HEK293 (cell line): ENCODE measurements around the gene TPSD1.

Experiments used
- HOXD13 ChIP-seq: sonication (generic); formaldehyde crosslinking; IDR thresholded peaks from 2 replicates; pipeline ENCODE4 v1.8.0; 2022; ENCODE audit warnings: missing genetic modification reagents, borderline replicate concordance
- ZNF19 ChIP-seq: fragments of 450-650 bp; formaldehyde crosslinking; IDR thresholded peaks from 2 replicates; pipeline ENCODE4; 2016; ENCODE audit warnings: missing biosample characterization, missing genetic modification characterization, low read depth
- TF ChIP-seq, protein P1 (sequence below): fragments of 450-650 bp; formaldehyde crosslinking; IDR thresholded peaks from 2 replicates; pipeline ENCODE4 v1.5.1; 2016; ENCODE audit warnings: missing biosample characterization, missing genetic modification characterization
- TF ChIP-seq, protein P2 (sequence below): fragments of 450-650 bp; formaldehyde crosslinking; IDR thresholded peaks from 2 replicates; pipeline ENCODE4 v1.5.1; 2017; ENCODE audit warnings: missing biosample characterization, missing genetic modification characterization
- TF ChIP-seq, protein P3 (sequence below): sonication (generic); formaldehyde crosslinking; IDR thresholded peaks from 2 replicates; pipeline ENCODE4 v1.8.1; 2022; ENCODE audit warnings: mild to moderate bottlenecking, moderate library complexity, missing genetic modification reagents

DNA sequence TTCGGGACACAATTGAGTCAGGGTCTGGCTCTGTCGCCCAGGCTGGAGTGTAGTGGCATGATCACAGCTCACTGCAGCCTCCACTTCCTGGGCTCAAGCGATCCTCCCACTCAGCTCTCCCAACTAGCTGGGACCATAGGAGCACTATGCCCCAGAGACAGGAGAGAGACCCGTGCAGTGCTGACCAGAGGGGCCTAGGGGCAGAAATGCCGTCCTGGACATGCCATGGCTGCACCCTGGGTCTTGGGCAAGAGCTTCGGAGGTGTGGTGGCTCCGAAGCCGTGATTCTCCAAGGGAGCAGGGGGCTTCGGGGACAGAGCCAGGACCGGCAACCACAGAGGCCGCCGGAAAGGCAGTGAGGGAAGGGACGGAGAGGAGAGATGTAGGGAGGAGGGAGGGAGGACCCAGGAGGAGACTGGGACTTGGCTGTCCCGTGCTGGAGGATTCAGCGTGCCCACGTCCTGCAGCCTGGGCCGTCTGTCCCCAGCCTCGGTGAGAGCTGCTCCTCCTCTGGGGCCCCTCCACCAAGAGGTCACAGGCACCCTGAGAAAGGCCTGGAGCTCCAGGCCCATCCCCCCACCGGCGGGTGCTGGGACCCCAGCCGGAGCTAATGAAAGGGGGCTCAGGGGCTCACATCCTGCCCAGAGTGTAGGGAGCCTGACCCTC is 21.9 kb downstream of the TPSD1 start:
- TF ChIP-seq, protein P1, sequence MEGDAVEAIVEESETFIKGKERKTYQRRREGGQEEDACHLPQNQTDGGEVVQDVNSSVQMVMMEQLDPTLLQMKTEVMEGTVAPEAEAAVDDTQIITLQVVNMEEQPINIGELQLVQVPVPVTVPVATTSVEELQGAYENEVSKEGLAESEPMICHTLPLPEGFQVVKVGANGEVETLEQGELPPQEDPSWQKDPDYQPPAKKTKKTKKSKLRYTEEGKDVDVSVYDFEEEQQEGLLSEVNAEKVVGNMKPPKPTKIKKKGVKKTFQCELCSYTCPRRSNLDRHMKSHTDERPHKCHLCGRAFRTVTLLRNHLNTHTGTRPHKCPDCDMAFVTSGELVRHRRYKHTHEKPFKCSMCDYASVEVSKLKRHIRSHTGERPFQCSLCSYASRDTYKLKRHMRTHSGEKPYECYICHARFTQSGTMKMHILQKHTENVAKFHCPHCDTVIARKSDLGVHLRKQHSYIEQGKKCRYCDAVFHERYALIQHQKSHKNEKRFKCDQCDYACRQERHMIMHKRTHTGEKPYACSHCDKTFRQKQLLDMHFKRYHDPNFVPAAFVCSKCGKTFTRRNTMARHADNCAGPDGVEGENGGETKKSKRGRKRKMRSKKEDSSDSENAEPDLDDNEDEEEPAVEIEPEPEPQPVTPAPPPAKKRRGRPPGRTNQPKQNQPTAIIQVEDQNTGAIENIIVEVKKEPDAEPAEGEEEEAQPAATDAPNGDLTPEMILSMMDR (tag by site-specific recombination), result no peak
- TF ChIP-seq ZNF19 (tag by site-specific recombination) (no peak), HOXD13 (CRISPR knock-in tag) (no peak)
- TF ChIP-seq, protein P2, sequence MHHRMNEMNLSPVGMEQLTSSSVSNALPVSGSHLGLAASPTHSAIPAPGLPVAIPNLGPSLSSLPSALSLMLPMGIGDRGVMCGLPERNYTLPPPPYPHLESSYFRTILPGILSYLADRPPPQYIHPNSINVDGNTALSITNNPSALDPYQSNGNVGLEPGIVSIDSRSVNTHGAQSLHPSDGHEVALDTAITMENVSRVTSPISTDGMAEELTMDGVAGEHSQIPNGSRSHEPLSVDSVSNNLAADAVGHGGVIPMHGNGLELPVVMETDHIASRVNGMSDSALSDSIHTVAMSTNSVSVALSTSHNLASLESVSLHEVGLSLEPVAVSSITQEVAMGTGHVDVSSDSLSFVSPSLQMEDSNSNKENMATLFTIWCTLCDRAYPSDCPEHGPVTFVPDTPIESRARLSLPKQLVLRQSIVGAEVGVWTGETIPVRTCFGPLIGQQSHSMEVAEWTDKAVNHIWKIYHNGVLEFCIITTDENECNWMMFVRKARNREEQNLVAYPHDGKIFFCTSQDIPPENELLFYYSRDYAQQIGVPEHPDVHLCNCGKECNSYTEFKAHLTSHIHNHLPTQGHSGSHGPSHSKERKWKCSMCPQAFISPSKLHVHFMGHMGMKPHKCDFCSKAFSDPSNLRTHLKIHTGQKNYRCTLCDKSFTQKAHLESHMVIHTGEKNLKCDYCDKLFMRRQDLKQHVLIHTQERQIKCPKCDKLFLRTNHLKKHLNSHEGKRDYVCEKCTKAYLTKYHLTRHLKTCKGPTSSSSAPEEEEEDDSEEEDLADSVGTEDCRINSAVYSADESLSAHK (tag by site-specific recombination), result no peak
- TF ChIP-seq, protein P3, sequence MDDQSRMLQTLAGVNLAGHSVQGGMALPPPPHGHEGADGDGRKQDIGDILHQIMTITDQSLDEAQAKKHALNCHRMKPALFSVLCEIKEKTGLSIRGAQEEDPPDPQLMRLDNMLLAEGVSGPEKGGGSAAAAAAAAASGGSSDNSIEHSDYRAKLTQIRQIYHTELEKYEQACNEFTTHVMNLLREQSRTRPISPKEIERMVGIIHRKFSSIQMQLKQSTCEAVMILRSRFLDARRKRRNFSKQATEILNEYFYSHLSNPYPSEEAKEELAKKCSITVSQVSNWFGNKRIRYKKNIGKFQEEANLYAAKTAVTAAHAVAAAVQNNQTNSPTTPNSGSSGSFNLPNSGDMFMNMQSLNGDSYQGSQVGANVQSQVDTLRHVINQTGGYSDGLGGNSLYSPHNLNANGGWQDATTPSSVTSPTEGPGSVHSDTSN, result peak; percentile 65
